Heart right ventricle (tissue), 16 donors: ENCODE measurements around the gene CES5A. TPM values are rescaled to one million over a fixed set of nuclear protein-coding genes. Genes with fewer than 3 reads are reported as not detected.

Experiments used
- ATAC-seq, 8 donors: fragments of 200-7000 bp; cut with Tn5 transposase; one replicate each; pipeline ENCODE4 v1.9.1; 2020; ENCODE audit warnings: mild to moderate bottlenecking in 8 of 8, moderate library complexity in 8 of 8, moderate number of reproducible peaks in 1 of 8
- DNase-seq, 2 donors: peaks; one replicate each; pipeline ENCODE4 v3.0.0-alpha.2; 2020
- H3K27ac ChIP-seq, 10 donors: fragments of 200-600 bp; sonication (generic) in 2 of 10; one replicate each; pipeline versions ENCODE4 v1.5.0 to v1.8.0; 2020 to 2022; ENCODE audit warnings: mild to moderate bottlenecking in 3 of 10
- H3K27me3 ChIP-seq, 7 donors: fragments of 200-600 bp; one replicate each; pipeline ENCODE4 v1.8.0; 2021 to 2022; ENCODE audit warnings: mild to moderate bottlenecking in 2 of 7
- H3K36me3 ChIP-seq, 9 donors: fragments of 200-600 bp; sonication (generic) in 1 of 9; one replicate each; pipeline versions ENCODE4 v1.5.0 to v1.8.0; 2020 to 2022; ENCODE audit warnings: mild to moderate bottlenecking in 2 of 9
- H3K4me1 ChIP-seq, 9 donors: fragments of 200-600 bp; sonication (generic) in 1 of 9; one replicate each; pipeline versions ENCODE4 v1.5.0 to v1.8.0; 2020 to 2022; ENCODE audit warnings: mild to moderate bottlenecking in 4 of 9
- H3K4me3 ChIP-seq, 10 donors: fragments of 200-600 bp; sonication (generic) in 2 of 10; one replicate each; pipeline versions ENCODE4 v1.5.0 to v1.8.0; 2020 to 2022; ENCODE audit warnings: mild to moderate bottlenecking in 7 of 10, moderate library complexity in 2 of 10
- H3K9me3 ChIP-seq, 11 donors: fragments of 200-600 bp in 10 of 11; sonication (generic) in 2 of 11; one replicate each; pipeline versions ENCODE4 v1.5.0 to v1.8.0; 2013 to 2022; ENCODE audit warnings: mild to moderate bottlenecking in 2 of 11, control low read depth in 1 of 11, moderate library complexity in 1 of 11
- WGBS, 2 donors: extraction: QIAGEN DNeasy Blood & Tissue Kit; methylation state at CpG; one replicate each; pipeline ENCODE4 v1.1.7; 2013; ENCODE audit warnings: inconsistent platforms in 1 of 2; 5-methylcytosine and 5-hydroxymethylcytosine counted together
- intact Hi-C, 10 donors: fragments of 100-400 bp; cut with DNase I; formaldehyde crosslinking; loops; one replicate each; pipeline versions ENCODE4 v1.11.1 to v1.14.2; 2022
- polyA plus RNA-seq, 2 donors: library from polyadenylated mRNA; stranded (reverse); fragments of 200-250 nt; gene quantifications; one replicate each; pipeline ENCODE4 v1.2.3, GENCODE V29; 2013
- total RNA-seq, 10 donors: library from RNA; stranded (reverse); fragmentation: NEBNext Ultra II Directional in 3 of 10; extraction: Animal tissue kit (Norgen Biotek cat#: 25700) in 3 of 10; gene quantifications; one replicate each; pipeline versions ENCODE4 v1.2.1 to v1.2.4, GENCODE V29; 2021 to 2023
- TF ChIP-seq, protein P1 (sequence below), 9 donors: fragments of 200-600 bp; sonication (generic) in 2 of 9; IDR thresholded peaks; one replicate each; pipeline versions ENCODE4 v1.5.0 to v1.8.0; 2021 to 2022; ENCODE audit warnings: antibody characterized with exemption in 9 of 9, mild to moderate bottlenecking in 5 of 9, moderate library complexity in 1 of 9
- donor health status: Arrhythmogenic right ventricular cardiomyopathy.
- donor health status: ischemic (EF 13 %, LVEDD 7.1; RV severe dilation, severe dysfunction).
- donor health status: healthy with polysubstance abuse.
- donor health status: DM: no; HTN: yes; CAD: no.
- donor health status: DM: no; HTN: no; CAD: no.
- donor health status: ischemic (EF 25% LVEDD 6.9; RV normal size, moderate dysfunction).
- donor health status: ischemic (EF 25% LVEDD 5.7; RV mildly dilated, moderate dysfunction).
- donor health status: healthy.
- donor health status: DM: yes; HTN: yes; CAD: no.
- donor health status: Ischemic cardiomyopathy.
- donor health status: ischemic (EF 35%, LVEDD 5.7; RV mildly dilated, moderate dysfunction).
- donor health status: nonischemic (EF 11% LVEDD 7.7; RV severe dilation, severe dysfunction).
- donor health status: DM: yes; HTN: yes; CAD: no.
- donor health status: PGD.
- donor health status: ischemic (EF 29% LVEDD 5.4; RV normal size, mild dysfunction).
- donor health status: nonischemic (EF 23%, LVEDD 6.1; RV moderate dilation, normal function).

Gene CES5A
- total and polyA plus RNA-seq, 12 donors: 0.06 to 0.57 TPM; not detected in 10

DNA sequence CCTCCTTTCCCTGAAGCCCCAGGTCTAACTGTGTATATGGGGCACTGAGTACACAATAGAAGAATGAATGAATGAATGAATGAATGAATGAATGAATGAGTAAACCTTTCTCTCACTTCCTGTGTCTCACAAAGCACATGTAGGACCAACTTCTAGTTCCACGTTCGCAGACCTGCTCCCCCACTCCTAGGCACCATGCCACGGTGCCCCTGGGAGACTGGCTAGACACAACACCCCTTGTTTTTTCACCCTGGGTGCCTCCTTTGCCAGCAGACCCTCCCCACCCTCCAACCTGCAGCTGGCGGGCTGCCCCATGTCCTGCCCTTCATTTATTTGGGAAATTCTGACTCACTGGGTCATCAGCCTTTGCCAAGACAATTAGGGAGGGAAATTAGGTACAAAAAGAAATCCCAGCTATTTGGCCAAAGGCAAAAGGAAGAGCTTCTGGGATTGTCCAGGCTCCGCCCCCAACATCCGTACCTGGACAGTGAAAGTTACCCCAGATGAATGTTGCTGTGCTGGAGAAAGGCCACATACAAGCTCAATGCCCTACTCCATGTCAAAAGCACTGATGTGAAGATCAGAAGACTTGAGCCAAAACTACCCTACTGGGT lies 50.0 kb downstream of the CES5A start:
- intact Hi-C loops: loop anchor here in 1 of 10 donors (10.0 kb wide), 1 partner anchor 80 kb away; no protein-coding TSS in a partner anchor
- peaks cover 0 to 19% (median 0%) of the 10 kb centered on the region in 7 donors for H3K27me3 ChIP-seq
- H3K36me3 ChIP-seq: no peaks in the 10 kb centered on the region
- H3K4me1 ChIP-seq: no peaks in the 10 kb centered on the region
- H3K27ac ChIP-seq: no peak overlapping the region
- DNase-seq: no peak
- H3K4me3 ChIP-seq: no peak overlapping the region
- no peaks in the 10 kb centered on the region for H3K9me3 ChIP-seq
- ATAC-seq: no peak
- TF ChIP-seq, protein P1, sequence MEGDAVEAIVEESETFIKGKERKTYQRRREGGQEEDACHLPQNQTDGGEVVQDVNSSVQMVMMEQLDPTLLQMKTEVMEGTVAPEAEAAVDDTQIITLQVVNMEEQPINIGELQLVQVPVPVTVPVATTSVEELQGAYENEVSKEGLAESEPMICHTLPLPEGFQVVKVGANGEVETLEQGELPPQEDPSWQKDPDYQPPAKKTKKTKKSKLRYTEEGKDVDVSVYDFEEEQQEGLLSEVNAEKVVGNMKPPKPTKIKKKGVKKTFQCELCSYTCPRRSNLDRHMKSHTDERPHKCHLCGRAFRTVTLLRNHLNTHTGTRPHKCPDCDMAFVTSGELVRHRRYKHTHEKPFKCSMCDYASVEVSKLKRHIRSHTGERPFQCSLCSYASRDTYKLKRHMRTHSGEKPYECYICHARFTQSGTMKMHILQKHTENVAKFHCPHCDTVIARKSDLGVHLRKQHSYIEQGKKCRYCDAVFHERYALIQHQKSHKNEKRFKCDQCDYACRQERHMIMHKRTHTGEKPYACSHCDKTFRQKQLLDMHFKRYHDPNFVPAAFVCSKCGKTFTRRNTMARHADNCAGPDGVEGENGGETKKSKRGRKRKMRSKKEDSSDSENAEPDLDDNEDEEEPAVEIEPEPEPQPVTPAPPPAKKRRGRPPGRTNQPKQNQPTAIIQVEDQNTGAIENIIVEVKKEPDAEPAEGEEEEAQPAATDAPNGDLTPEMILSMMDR (IDR thresholded peaks at IDR 0.05): no peak
- WGBS, 2 donors: 79 to 80% methylated on average over 6 of the region's 6 CpGs

DNA sequence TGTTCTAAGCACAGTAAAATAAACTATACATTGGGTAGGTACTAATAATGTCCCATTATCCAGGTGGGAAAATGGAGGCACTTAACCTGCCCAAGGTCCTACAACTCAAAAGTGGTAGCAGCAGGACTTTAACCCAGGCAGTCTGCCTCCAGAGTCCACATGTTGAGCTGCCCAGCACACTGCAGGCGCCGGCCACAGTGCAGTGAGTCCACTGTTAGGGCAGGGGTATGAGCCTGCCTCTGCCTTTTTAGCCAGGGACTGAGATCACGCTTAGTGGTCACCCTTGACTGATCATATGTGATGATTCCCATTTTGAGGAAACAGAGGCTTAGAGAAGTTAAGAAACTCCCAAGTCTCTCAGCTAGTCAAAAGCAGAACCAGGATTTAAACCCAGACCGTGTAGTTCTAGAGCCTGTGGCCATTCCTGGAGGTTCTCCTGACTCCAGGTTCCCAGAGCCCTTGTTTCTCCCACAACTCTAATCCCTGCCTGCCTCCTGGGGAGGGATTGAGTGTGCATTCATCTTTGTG lies 50.6 kb downstream of the CES5A start:
- Histone ChIP-seq H3K4me1 (no peaks in the 10 kb centered on the region), H3K36me3 (no peaks in the 10 kb centered on the region), H3K4me3 (no peak overlapping the region), H3K9me3 (no peaks in the 10 kb centered on the region), H3K27ac (no peak overlapping the region), H3K27me3 (peaks cover 0 to 19% (median 0%) of the 10 kb centered on the region in 7 donors)
- 89% methylated on average over 4 of the region's 4 CpGs for WGBS, 2 donors
- TF ChIP-seq, protein P1 (IDR thresholded peaks at IDR 0.05): no peak
- DNase-seq: no peak
- ATAC-seq: no peak
- intact Hi-C loops: loop anchor here in 1 of 10 donors (10.0 kb wide), 1 partner anchor 80 kb away; no protein-coding TSS in a partner anchor

DNA sequence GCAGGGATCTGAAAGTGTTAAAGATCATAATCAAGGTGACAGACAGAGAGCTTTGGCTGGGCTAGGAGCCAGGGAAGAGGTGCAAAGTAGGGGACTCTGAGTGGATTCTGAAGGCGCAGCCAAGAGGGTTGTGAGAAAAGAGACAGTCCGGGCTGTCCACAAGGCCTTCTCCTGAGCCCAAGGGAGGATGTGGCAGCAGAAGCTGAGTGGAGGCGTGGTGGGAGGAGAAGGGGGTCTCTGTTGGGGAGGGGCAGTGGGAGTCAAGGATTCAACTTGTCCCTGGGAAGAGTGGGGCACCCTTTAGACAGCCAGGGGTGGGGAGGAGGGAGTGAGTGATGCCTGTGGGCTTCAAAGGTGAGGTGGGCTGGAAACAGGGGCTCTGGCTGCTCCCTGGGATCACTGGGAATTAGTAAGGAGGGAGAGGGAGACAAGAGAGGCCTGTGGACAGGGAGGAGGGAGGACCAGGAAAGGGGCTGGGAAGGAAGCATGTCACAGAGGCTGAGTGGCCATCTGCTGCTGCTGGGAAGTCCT lies 52.8 kb downstream of the CES5A start:
- Histone ChIP-seq H3K36me3 (no peaks in the 10 kb centered on the region), H3K4me3 (no peak overlapping the region), H3K4me1 (no peaks in the 10 kb centered on the region), H3K9me3 (no peaks in the 10 kb centered on the region), H3K27ac (no peak overlapping the region), H3K27me3 (peaks cover 0 to 20% (median under 1%) of the 10 kb centered on the region in 7 donors)
- TF ChIP-seq, protein P1 (IDR thresholded peaks at IDR 0.05): no peak
- 64 to 68% methylated on average over 3 of the region's 3 CpGs for WGBS, 2 donors
- DNase-seq (no peak), ATAC-seq (no peak)
- intact Hi-C loops: loop anchor here in 1 of 10 donors (10.0 kb wide), 1 partner anchor 78 kb away; no protein-coding TSS in a partner anchor

DNA sequence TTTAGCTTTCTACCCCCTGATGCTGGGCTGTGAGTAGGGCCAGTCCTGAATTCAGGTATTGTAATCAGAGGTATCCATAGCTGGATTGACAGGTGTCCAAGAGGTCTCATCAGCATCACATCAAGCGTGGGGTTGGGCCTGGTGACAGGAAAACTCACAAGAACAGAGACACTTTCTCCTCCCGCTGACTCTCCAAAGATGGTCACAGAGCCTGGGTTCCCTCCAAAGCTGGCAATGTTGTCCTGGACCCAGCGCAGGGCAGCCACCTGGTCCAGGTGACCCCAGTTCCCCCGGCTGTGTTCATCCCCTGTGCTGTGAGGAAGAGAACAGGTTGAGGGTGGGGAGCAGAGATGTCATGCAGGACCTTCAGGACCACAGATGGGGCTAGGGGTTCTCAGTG lies 54.0 kb downstream of the CES5A start:
- H3K4me3 ChIP-seq: no peak overlapping the region
- no peak for ATAC-seq
- DNase-seq: no peak
- 75 to 81% methylated on average over 4 of the region's 4 CpGs for WGBS, 2 donors
- H3K27ac ChIP-seq: no peak overlapping the region
- intact Hi-C loops: loop anchor here in 1 of 10 donors (10.0 kb wide), 1 partner anchor 76 kb away; no protein-coding TSS in a partner anchor
- no peaks in the 10 kb centered on the region for H3K36me3 ChIP-seq
- no peaks in the 10 kb centered on the region for H3K9me3 ChIP-seq
- TF ChIP-seq, protein P1 (IDR thresholded peaks at IDR 0.05): no peak
- H3K27me3 ChIP-seq: peaks cover 0 to 19% (median 5%) of the 10 kb centered on the region in 7 donors
- no peaks in the 10 kb centered on the region for H3K4me1 ChIP-seq
